SK-N-SH treated with all-trans-retinoic acid at 6 μM for 48 hours (cell line): ENCODE data around the gene GNRHR.

Experiments
- CSDC2 ChIP-seq: fragments of 250-450 bp; sonication (Bioruptor Pico); IDR thresholded peaks from 2 replicates; pipeline ENCODE4 v1.5.0; 2020; ENCODE audit warnings: mild to moderate bottlenecking, moderate library complexity
- GLIS3 ChIP-seq: fragments of 250-450 bp; sonication (Bioruptor Pico); IDR thresholded peaks from 2 replicates; pipeline ENCODE4 v1.5.0; 2020; ENCODE audit warnings: mild to moderate bottlenecking, moderate library complexity
- OSR1 ChIP-seq: fragments of 250-450 bp; sonication (Bioruptor Pico); IDR thresholded peaks from 2 replicates; pipeline ENCODE4 v1.8.0; 2022; ENCODE audit warnings: moderate library complexity, mild to moderate bottlenecking, inconsistent platforms
- PPARA ChIP-seq: fragments of 250-450 bp; sonication (Bioruptor Pico); IDR thresholded peaks from 2 replicates; pipeline ENCODE4 v1.5.0; 2020; ENCODE audit warnings: mild to moderate bottlenecking, borderline replicate concordance
- RARB ChIP-seq: fragments of 250-450 bp; sonication (Bioruptor Pico); IDR thresholded peaks from 2 replicates; pipeline ENCODE4 v1.8.0; 2021; ENCODE audit warnings: mild to moderate bottlenecking, moderate library complexity
- TCF4 ChIP-seq: fragments of 250-450 bp; sonication (Bioruptor Pico); IDR thresholded peaks from 2 replicates; pipeline ENCODE4 v1.8.0; 2021; ENCODE audit warnings: mild to moderate bottlenecking, moderate library complexity, borderline replicate concordance
- ZNF70 ChIP-seq: fragments of 450-650 bp; formaldehyde crosslinking; IDR thresholded peaks from 2 replicates; pipeline ENCODE4 v1.5.0; 2020; ENCODE audit warnings: mild to moderate bottlenecking, moderate library complexity
- ZNF8 ChIP-seq: fragments of 450-650 bp; formaldehyde crosslinking; IDR thresholded peaks from 2 replicates; pipeline ENCODE4 v1.5.0; 2020; ENCODE audit warnings: mild to moderate bottlenecking, moderate library complexity
- TF ChIP-seq, protein P1 (sequence below): fragments of 250-450 bp; sonication (Bioruptor Pico); IDR thresholded peaks from 2 replicates; pipeline ENCODE4 v1.5.1; 2020; ENCODE audit warnings: low read depth, mild to moderate bottlenecking, moderate library complexity
- TF ChIP-seq, protein P2 (sequence below): fragments of 250-450 bp; sonication (Bioruptor Pico); IDR thresholded peaks from 2 replicates; pipeline ENCODE4 v1.8.0; 2020; ENCODE audit warnings: mild to moderate bottlenecking, moderate library complexity, borderline replicate concordance
- TF ChIP-seq, protein P3 (sequence below): fragments of 250-450 bp; sonication (Bioruptor Pico); IDR thresholded peaks from 2 replicates; pipeline ENCODE4 v1.8.0; 2021; ENCODE audit warnings: low read depth, mild to moderate bottlenecking, moderate library complexity, borderline replicate concordance
- TF ChIP-seq, protein P4 (sequence below): fragments of 250-450 bp; sonication (Bioruptor Pico); IDR thresholded peaks from 2 replicates; pipeline ENCODE4 v1.5.0; 2020; ENCODE audit warnings: mild to moderate bottlenecking, moderate library complexity

DNA sequence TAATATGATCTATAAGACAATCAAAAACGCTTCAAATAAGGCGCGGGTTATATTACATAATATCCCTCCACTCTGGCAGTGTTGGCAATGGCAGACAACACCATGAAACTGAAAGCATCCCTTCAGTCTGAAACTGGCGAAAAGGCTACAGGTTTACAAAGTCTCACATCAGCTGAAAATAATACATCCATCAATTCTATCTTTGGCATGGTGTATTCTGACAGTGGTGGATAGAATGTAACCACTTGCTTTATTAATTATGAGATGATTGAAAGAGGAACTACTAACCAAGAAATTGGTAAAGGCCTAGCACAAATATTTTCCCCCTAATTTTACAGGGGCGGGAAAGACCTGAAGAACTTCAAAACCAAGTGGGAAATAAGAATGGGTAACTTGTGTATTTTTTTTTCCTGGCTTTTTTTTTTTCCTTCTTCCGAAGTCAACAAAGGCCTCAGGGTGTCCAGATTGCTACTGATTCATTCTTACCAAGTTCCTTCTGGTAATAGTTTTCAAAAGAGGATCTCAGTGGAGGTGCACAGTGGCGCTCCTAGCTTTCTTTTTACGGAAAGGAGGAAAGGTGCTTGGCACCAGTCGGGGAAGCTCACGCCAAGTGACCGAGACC, 54.0 kb downstream of the GNRHR start:
- TF ChIP-seq ZNF70 (CRISPR knock-in tag), result no peak
- TF ChIP-seq, protein P1, sequence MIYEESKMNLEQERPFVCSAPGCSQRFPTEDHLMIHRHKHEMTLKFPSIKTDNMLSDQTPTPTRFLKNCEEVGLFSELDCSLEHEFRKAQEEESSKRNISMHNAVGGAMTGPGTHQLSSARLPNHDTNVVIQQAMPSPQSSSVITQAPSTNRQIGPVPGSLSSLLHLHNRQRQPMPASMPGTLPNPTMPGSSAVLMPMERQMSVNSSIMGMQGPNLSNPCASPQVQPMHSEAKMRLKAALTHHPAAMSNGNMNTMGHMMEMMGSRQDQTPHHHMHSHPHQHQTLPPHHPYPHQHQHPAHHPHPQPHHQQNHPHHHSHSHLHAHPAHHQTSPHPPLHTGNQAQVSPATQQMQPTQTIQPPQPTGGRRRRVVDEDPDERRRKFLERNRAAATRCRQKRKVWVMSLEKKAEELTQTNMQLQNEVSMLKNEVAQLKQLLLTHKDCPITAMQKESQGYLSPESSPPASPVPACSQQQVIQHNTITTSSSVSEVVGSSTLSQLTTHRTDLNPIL (CRISPR knock-in tag), result no peak
- TF ChIP-seq, protein P2, sequence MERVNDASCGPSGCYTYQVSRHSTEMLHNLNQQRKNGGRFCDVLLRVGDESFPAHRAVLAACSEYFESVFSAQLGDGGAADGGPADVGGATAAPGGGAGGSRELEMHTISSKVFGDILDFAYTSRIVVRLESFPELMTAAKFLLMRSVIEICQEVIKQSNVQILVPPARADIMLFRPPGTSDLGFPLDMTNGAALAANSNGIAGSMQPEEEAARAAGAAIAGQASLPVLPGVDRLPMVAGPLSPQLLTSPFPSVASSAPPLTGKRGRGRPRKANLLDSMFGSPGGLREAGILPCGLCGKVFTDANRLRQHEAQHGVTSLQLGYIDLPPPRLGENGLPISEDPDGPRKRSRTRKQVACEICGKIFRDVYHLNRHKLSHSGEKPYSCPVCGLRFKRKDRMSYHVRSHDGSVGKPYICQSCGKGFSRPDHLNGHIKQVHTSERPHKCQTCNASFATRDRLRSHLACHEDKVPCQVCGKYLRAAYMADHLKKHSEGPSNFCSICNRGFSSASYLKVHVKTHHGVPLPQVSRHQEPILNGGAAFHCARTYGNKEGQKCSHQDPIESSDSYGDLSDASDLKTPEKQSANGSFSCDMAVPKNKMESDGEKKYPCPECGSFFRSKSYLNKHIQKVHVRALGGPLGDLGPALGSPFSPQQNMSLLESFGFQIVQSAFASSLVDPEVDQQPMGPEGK (CRISPR knock-in tag), result no peak
- no peak for TF ChIP-seq CSDC2 (CRISPR knock-in tag)
- no peak for TF ChIP-seq RARB (CRISPR knock-in tag)
- TF ChIP-seq, protein P3, sequence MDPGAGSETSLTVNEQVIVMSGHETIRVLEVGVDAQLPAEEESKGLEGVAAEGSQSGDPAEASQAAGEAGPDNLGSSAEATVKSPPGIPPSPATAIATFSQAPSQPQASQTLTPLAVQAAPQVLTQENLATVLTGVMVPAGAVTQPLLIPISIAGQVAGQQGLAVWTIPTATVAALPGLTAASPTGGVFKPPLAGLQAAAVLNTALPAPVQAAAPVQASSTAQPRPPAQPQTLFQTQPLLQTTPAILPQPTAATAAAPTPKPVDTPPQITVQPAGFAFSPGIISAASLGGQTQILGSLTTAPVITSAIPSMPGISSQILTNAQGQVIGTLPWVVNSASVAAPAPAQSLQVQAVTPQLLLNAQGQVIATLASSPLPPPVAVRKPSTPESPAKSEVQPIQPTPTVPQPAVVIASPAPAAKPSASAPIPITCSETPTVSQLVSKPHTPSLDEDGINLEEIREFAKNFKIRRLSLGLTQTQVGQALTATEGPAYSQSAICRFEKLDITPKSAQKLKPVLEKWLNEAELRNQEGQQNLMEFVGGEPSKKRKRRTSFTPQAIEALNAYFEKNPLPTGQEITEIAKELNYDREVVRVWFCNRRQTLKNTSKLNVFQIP (CRISPR knock-in tag), result no peak
- TF ChIP-seq GLIS3 (CRISPR knock-in tag), result no peak
- no peak for TF ChIP-seq OSR1 (CRISPR knock-in tag)
- TF ChIP-seq PPARA (CRISPR knock-in tag), result no peak
- TF ChIP-seq, protein P4, sequence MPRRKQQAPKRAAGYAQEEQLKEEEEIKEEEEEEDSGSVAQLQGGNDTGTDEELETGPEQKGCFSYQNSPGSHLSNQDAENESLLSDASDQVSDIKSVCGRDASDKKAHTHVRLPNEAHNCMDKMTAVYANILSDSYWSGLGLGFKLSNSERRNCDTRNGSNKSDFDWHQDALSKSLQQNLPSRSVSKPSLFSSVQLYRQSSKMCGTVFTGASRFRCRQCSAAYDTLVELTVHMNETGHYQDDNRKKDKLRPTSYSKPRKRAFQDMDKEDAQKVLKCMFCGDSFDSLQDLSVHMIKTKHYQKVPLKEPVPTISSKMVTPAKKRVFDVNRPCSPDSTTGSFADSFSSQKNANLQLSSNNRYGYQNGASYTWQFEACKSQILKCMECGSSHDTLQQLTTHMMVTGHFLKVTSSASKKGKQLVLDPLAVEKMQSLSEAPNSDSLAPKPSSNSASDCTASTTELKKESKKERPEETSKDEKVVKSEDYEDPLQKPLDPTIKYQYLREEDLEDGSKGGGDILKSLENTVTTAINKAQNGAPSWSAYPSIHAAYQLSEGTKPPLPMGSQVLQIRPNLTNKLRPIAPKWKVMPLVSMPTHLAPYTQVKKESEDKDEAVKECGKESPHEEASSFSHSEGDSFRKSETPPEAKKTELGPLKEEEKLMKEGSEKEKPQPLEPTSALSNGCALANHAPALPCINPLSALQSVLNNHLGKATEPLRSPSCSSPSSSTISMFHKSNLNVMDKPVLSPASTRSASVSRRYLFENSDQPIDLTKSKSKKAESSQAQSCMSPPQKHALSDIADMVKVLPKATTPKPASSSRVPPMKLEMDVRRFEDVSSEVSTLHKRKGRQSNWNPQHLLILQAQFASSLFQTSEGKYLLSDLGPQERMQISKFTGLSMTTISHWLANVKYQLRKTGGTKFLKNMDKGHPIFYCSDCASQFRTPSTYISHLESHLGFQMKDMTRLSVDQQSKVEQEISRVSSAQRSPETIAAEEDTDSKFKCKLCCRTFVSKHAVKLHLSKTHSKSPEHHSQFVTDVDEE (CRISPR knock-in tag), result no peak
- TF ChIP-seq TCF4 (CRISPR knock-in tag), result no peak
- no peak for TF ChIP-seq ZNF8 (CRISPR knock-in tag)
